HG02798 (cell line): ENCODE results near the gene GKN2.
"Not testable (repeated sequence)": the region's sequence is repeated elsewhere in the genome, so short reads cannot be mapped to it uniquely, and the experiment has no call there.

Experiments
- ATAC-seq: cut with Tn5 transposase; IDR thresholded peaks from one replicate; pipeline ENCODE4 v1.9.1; 2021; ENCODE audit warnings: mild to moderate bottlenecking; ENCODE audit not compliant: unreplicated experiment, poor library complexity

Gene GKN2

DNA sequence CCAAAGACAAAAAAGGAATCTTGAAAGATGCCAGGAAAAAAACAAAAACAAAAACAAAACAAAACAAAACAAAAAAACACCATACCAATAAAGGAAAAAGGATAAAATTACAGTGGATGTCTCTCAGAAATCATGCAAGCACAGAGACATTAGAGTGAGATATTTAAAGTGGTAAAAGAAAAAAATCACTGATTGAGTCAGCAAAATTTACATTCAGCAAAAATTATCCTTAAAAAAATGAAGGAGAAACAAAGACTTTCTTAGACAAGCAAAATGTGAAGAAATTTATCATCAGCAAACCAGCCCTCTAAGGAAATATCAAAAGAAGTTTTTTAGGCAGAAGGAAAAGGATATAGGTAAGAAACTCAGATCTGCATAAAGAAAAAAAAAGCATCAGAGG, 11.6 kb upstream of the GKN2 start:
- ATAC-seq: no peak

DNA sequence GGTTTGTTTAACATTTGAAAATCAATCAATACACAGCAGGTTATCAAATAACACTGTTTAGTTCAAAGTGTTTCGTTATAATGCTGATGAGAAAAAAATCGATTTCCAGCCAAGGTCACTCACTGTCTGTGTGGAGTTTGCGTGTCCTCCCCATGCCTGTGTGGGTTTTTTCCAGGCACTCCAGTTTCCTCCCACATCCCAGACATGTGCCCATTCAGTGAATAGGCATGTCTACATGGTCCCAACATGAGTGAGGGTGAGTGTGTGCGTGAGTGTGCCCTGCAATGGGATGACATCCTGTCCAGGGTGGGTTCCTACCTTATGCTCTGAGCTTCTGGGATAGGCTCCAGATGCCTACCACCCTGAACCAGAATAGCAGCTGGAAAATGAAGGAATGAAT, 8.7 kb upstream of the GKN2 start:
- no peak for ATAC-seq

DNA sequence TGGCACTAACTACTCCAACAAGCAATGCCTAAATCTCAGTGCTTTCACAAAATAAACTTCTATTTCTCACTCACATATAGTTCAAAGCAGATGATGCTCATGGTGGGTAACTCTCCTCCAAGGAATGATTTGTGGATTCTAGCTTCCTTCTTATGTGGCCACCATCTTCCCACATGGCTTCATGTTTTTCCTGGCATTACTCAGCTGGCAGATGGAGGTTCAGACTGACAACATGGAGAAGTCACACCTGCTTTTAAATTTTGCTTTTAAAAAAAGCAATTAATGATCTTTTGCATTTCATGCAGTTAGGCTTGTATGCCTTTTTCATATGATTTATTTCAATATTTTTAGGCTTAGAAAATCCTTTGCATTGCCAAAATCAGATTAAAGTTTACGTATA, 6.3 kb upstream of the GKN2 start:
- ATAC-seq: no peak

DNA sequence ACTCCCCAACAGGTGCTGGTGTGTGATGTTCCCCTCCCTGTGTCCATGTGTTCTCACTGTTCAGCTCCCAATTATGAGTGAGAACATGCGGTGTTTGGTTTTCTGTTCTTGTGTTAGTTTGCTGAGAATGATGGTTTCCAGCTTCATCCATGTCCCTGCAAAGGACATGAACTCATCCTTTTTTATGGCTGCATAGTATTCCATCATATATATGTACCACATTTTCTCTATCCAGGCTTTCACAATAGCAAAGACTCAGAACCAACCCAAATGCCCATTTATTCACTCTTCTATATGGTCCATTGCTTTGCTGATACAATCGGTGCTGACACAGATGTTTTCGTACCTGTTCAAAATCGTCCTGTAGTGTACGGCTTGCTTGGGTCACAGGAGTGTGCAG, 2.7 kb upstream of the GKN2 start:
- not testable (repeated sequence) for ATAC-seq

DNA sequence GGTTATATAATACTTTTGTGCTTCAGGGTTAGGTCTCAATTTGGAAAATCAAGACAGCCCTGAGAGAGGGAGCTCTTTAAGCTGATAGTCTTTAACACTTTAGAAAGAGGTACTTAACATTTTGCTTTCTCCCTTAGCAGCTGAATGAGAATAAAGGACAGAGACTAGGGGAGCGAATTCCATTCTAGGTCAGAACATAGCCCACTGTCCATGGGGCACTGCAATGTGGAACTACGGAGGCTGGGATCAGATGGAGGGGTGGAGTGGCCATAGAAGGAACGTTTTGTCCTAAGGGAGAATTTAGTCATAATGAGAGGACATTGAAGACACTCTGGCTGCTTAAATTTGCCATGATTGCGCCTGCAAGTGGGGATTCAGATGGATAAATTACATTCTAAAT, 794 bp downstream of the GKN2 start:
- ATAC-seq: no peak

DNA sequence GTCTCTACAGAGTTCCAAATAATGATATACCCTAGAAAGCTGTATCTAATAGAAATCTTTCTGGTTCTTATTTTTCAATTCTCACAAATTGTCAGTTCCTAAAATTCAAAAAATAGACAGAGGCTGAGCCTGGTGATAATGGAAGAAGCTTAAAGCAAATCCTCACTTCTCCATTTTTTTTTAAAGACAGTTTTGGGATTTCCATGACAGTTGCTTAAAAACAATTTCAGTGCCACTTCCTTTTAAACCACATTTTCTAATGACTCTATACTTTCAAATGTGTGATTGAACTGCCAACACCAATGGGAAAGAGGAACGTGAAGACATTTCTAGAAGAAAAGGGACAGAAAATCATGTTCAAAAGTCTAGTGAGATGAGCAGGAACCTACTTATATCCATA, 4.0 kb downstream of the GKN2 start:
- no peak for ATAC-seq

DNA sequence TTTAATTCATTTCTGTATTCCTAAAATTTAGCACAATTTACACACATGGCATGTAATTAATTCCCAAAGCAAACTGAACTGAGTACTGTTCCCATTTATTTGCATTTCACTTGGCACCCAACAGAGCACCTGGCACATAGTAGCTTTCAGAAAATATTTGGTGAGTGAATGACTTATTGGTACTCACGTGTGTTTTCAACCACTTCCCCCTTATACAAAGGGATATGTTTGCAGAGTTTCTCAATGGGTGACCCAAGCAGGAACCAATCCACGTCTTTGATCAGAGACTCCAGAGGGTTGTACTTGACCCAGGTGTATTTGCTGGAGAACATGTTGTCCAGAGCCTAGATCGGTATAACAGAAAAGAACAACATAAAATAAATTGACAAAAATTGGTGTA, 6.6 kb downstream of the GKN2 start:
- no peak for ATAC-seq

DNA sequence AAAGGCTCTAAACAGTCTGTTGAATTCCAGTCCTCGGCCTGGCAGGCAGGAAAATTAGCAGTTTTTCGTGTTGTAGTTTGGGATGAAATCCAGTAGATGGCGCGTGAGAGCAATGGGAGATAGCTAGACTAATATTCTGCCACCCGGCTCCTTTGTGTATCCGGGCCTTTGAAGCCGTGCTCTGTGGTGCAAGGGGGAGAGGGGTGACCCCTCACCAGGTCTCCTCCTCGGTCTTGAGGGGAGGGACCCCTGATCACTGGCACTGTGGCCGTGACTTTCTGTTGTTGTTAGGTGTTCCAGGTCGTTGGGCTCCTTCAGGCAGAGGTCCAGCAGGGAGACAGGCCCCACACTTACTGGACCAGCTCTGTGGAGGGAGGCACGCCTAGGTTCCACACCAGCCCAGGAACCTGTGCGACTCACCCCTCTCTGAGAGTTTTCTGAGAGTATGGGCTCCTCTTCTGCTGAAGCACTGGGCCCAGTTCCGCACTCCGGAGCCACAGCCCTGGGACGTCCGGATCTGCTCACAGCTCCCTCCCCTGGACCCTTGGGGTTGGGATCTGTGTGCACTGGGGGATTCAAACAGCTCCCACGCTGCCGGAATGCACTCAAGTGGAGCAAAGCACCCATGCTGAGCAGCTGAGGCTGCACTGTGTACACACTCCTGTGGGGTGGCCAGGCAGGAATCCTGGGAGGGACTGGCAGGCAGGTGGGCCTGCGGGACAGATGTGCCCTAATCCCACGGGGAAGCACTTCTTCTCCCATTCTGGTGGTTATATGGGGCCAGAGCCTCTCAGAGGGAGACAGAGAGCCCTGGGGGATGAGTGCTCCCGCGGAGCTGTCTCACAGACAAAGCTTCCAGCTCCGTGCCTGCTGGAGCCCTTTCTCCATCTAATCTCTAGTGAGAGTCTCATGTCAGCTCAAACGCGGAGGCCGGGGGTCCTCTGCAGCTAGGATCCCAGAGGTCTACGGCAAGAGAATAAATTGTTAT, 8.8 kb downstream of the GKN2 start:
- ATAC-seq: peak; percentile 73

DNA sequence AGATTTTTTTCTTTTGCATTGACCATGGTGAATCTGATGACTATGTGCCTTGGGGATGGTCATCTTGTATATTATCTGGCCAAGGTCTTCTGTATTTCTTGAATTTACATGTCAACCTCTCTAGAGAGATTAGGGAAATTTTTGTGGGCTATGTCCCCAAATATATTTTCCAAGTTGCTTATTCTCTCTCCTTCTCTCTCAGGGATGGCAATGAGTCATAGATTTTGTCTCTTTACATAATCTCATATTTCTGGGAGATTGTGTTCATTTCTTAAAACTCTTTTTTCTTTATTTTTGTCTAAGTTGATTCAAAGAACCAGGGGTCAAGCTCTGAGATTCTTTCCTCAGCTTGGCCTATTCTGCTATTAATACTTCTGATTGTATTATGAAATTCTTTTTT, 9.9 kb downstream of the GKN2 start:
- no peak for ATAC-seq

DNA sequence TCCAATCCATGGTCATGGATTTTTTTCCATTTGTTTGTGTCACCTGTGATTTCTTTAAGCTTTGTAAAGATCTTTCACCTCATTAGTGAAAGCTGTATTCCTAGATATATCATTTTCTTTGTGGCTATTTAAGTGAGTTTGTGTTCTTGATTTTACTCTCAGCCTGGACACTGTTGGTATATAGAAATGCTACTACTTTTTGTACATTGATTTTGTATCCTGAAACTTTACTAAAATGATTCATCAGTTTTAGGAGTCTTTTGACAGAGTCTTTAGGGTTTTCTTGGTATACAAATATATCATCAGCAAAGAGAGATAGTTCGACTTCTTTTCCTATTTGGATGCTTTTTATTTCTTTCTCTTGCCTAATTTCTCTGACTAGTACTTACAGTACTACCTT, 12.3 kb downstream of the GKN2 start:
- no peak for ATAC-seq

DNA sequence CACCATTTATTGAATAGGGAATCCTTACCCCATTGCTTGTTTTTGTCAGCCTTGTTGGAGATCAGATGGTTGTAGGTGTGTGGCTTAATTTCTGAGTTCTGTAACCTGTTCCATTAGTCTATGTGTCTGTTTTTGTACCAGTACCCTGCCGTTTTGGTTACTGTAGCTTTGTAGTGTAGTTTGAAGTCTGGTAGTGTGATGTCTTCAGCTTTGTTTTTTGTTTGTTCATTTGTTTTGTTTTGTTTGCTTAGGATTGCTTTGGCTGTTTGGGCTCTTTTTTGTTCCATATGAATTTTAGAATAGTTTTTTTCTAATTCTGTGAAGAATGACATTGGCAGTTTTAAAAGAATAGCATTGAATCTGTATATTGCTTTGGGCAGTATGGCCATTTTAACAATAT, 12.7 kb downstream of the GKN2 start:
- no peak for ATAC-seq

DNA sequence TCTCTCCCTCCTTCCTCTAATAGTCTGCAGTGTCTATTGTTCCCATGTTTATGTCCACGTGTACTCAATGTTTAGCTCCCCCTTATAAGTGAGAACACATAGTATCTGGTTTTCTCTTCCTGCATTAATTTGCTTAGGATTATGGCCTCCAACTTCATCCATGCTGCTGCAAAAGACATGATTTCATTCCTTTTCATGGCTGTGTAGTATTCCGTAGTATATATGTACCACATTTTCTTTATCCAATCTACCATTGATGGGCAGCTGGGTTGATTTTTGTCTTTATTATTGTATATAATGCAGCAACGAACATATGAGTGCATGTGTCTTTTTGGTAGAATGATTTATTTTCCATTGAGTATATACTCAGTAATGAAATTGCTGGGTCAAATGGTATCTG, 13.8 kb downstream of the GKN2 start:
- no peak for ATAC-seq

DNA sequence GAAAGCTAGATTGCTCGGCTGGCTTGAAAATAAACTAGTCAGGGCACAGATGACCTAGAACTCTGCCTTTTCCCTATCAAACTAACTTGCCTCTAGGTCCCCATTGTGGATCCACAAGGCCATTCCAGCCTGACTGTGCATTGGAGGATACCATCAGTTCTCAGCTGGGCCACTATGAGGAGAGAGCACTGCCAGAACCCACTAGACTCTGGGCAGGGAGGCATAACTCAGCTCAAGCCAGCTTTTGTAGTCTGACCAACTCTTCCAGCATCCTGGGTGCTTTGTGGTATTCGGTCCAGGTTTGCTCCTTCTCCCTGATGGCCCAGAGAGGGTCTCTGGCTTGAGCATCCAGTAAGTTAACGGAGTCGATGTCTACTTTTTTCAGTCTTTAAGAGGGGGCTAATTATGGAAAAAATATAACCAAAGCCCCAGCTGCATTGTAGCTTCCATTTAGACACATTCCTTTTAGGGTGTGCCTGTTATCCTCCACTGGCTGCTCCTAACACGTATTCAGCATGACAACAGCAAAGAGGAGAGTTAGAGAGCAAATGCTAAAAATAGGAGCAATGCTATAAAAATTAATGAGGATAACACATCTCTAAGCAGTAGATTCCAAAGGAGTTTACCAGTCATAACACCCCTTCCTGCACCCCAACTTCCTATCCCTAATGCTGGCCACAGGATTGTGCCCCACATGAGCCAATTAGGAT, 15.2 kb downstream of the GKN2 start:
- ATAC-seq: no peak

DNA sequence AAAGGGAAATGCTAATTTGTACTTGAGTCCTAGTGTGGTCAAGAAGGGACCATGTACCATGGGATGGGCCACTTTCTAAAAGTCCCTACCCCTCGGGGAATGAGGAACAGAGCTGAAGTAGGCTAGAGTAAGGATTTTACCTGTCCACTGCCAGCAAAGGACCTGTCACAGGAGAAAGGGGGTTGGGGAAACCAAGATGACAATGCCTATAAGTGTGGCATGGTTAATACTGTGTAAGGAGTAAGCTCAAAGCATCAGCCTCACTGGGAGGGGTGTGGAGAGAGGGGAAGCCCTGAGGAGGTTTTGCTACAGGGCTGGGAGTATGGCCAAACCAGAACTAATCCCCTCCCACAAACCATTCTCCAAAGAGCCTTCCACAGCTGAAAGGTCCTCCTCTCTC, 15.8 kb downstream of the GKN2 start:
- no peak for ATAC-seq

DNA sequence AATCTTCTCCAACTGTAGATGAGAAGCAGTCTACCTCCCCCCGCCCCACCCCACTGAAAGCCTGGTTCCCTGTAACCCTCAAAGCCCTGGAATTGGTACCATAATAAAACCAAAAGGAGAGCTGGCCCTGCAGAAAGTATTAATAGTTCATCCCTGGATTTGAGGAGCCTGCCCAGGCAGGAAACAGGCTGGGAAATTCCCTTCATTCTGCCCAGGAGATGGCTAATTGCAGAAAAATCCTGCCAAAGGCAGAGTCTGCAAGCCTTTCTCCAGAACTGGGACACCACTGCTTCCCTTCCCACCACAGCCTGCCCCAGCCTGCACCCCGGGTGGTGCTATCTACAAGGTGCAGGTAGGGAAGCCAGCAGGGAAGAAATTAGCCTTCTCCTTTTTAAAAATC, 16.3 kb downstream of the GKN2 start:
- ATAC-seq: no peak

DNA sequence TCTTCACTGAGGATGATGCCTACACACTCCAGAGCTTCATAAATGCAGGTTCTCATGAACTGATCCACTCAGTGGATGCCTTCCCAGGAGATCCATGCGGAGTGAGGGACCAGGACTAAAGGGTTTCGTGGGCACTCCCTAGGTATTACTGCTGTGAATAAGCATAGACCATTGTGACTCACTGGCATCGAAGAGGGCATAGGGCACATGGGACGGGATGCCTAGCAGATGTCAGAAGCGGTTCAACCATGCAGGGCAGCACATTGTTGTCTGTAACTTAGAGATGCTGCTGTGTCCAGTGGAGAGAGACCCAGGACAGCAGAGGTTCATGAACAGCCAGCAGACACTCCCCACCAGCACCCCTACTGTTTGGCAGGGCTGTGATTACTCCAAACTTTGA, 17.2 kb downstream of the GKN2 start:
- ATAC-seq: no peak

DNA sequence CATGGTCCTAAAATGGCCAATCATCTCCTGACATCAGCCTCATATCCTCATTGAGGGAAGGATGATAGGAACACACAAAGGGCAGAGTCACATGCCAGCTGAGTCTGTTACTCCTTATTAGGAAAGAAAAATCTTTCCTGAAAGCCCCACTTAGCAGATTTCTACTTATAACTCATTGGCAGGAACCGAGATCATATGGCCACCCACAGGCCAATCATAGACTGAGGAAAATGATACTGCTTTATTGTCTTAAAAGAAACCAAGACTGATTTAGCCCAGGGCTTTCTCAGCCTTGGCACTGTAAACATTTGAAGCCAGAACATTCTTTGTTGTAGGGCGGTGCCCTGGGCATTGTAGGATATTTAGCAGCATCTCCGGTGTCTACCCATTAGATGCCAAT, 18.7 kb downstream of the GKN2 start:
- ATAC-seq: no peak

DNA sequence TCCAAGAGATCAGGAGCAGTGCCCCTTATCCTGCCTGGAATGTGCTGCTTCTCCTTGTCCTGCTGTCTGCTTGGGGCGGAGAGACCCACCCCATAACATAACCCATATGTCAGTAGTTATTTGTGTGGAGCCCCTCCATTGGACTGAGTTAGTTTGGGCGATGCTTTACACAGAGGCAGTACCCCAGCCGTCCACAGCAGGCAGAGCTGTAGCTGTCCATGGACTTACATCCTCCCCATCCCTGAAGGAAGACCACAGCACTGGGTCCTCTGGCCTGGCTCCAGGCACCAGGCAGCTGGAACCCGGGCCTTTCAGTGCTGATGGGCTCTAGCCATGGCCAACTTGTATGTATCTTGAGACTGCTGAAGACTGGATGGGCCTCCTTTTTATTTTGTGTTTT, 20.3 kb downstream of the GKN2 start:
- ATAC-seq: no peak

DNA sequence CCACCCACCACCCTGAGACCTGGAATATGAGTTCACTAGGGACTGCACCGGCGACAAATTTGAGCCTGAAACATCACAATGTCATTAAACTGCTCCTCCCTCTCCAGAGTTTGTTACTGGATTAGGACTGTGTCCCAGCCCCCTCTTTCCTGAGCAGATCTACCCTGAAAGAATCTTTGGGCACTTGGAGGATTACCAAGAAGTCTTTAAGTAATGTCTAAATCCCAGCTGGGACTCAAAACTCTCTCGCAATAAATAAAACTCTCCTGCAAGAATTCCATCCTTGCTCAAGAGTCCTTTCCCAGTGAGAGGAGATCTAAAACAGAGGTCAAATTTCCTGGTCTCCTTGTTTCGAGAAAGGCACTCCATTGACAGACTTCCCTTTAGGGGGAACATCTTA, 20.9 kb downstream of the GKN2 start:
- no peak for ATAC-seq

DNA sequence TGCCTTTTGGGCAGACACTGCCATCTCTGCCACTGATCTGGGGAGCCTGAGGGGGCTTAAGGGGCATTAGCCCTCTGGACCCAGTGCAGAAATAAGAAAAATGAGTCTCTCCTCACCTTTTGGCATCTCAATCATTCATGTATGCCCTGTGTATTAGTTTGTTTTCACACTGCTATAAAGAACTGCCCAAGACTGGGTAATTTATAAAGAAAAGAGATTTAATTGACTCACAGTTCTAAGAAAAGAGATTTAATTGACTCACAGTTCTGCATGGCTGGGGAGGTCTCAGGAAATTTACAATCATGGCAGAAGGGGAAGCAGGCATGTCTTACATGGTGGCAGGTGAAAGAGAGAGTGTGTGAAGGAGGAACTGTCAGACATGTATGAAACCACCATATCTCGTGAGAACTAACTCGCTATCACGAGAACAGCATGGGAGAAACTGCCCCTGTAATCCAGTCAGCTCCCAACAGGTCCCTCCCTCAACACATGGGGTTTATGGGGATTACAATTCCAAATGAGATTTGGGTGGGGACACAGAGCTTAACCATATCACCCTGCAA, 21.5 kb downstream of the GKN2 start:
- no peak for ATAC-seq

DNA sequence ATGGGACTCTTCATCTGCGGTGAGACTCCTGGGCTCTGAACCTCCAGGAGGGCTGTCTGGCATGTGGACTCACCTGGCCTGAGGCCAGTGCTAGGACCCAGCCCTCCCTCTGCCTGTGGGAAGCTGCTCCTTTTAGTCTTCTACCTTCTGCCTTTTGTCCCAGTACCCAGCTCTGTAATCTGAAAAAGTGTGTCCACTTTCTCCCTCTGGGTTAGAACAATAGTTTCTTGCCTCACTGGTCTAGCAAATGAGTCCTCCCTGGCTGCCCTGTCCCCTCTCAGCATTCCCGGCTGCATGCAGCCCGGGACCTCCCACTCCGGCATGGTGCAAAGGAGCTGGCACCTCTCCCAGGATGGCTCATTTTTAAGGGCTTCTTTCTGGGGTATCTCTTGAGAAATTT, 25.9 kb downstream of the GKN2 start:
- no peak for ATAC-seq
